Loucy (cell line): ENCODE data around the gene ARMH4.

Experiments used
- H2AFZ ChIP-seq: fragments of 200-600 bp; sonication (generic); 2 replicates; pipeline ENCODE4 v1.6.0; 2016; ENCODE audit warnings: antibody characterized with exemption, mild to moderate bottlenecking, low read length, moderate library complexity
- H3F3A ChIP-seq: fragments of 200-600 bp; 2 replicates; pipeline ENCODE4 v1.6.0; 2016; ENCODE audit warnings: antibody characterized with exemption, low read depth, mild to moderate bottlenecking
- H3K27me3 ChIP-seq: fragments of 200-600 bp; sonication (generic); 2 replicates; pipeline ENCODE4 v1.6.1; 2014; ENCODE audit warnings: low read length, mild to moderate bottlenecking; ENCODE audit not compliant: insufficient read depth, poor library complexity, severe bottlenecking
- H3K36me3 ChIP-seq: fragments of 200-600 bp; sonication (generic); 2 replicates; pipeline ENCODE4 v1.6.1; 2016; ENCODE audit warnings: low read length; ENCODE audit not compliant: insufficient read depth
- H3K4me1 ChIP-seq: fragments of 200-600 bp; sonication (generic); 2 replicates; pipeline ENCODE4 v1.5.1; 2014; ENCODE audit warnings: low read length, mild to moderate bottlenecking; ENCODE audit not compliant: insufficient read depth, poor library complexity, severe bottlenecking
- H3K4me2 ChIP-seq: fragments of 200-600 bp; sonication (generic); 2 replicates; pipeline ENCODE4 v1.6.0; 2014; ENCODE audit warnings: antibody characterized with exemption, low read length, low read depth, mild to moderate bottlenecking; ENCODE audit not compliant: poor library complexity, severe bottlenecking
- H3K4me3 ChIP-seq: fragments of 200-600 bp; sonication (generic); 2 replicates; pipeline ENCODE4 v1.5.1; 2014; ENCODE audit warnings: low read length, mild to moderate bottlenecking, mixed read lengths; ENCODE audit not compliant: poor library complexity, severe bottlenecking
- H3K79me2 ChIP-seq: fragments of 200-600 bp; sonication (generic); 2 replicates; pipeline ENCODE4 v1.6.1; 2014; ENCODE audit warnings: low read length; ENCODE audit not compliant: insufficient read depth
- H3K9ac ChIP-seq: fragments of 200-600 bp; sonication (generic); 2 replicates; pipeline ENCODE4 v1.6.0; 2014; ENCODE audit warnings: mild to moderate bottlenecking, low read depth, low read length, moderate library complexity; ENCODE audit not compliant: poor library complexity, severe bottlenecking
- H3K9me2 ChIP-seq: fragments of 200-600 bp; sonication (generic); replicated peaks from 2 replicates; pipeline ENCODE4 v1.6.1; 2016; ENCODE audit warnings: low read depth, low read length, mixed read lengths
- H3K9me3 ChIP-seq: fragments of 200-600 bp; sonication (generic); 2 replicates; pipeline ENCODE4 v1.6.1; 2014; ENCODE audit warnings: mild to moderate bottlenecking, antibody characterized with exemption, low read length, low read depth; ENCODE audit not compliant: insufficient read depth
- H4K20me1 ChIP-seq: fragments of 200-600 bp; sonication (generic); 2 replicates; pipeline ENCODE4 v1.6.0; 2014; ENCODE audit warnings: antibody characterized with exemption, low read length, mild to moderate bottlenecking; ENCODE audit not compliant: insufficient read depth, poor library complexity, severe bottlenecking
- CTCF ChIP-seq: fragments of 200-600 bp; sonication (generic); conservative IDR thresholded peaks from 2 replicates; pipeline ENCODE4 v1.5.1; 2014; ENCODE audit warnings: mild to moderate bottlenecking, antibody characterized with exemption, low read length
- EZH2phosphoT487 ChIP-seq: fragments of 200-600 bp; IDR thresholded peaks from 2 replicates; pipeline ENCODE4 v1.6.1; 2018; ENCODE audit warnings: antibody characterized with exemption, mild to moderate bottlenecking, moderate library complexity, borderline replicate concordance

Gene ARMH4

GRCh38 chr14:58078068-58078467, 73.9 kb downstream of the ARMH4 start:
- H3F3A ChIP-seq = no peaks in the 10 kb centered on the region
- no peaks in the 10 kb centered on the region for H3K9me2 ChIP-seq
- no peaks in the 10 kb centered on the region for H3K9me3 ChIP-seq
- H3K4me2 ChIP-seq = no peak overlapping the region
- no peaks in the 10 kb centered on the region for H3K4me1 ChIP-seq
- H4K20me1 ChIP-seq = no peaks in the 10 kb centered on the region
- no peak for TF ChIP-seq EZH2phosphoT487
- TF ChIP-seq CTCF = no peak
- H2AFZ ChIP-seq = peak overlapping the region; percentile 8; the same call in 1 of the 2 replicates
- no peaks in the 10 kb centered on the region for H3K79me2 ChIP-seq
- no peaks in the 10 kb centered on the region for H3K36me3 ChIP-seq
- H3K27me3 ChIP-seq = no peaks in the 10 kb centered on the region
- no peak overlapping the region for H3K9ac ChIP-seq
- no peak overlapping the region for H3K4me3 ChIP-seq

- H4K20me1 ChIP-seq = no peaks in the 10 kb centered on the region
- H3K27me3 ChIP-seq = no peaks in the 10 kb centered on the region
- H3F3A ChIP-seq = no peaks in the 10 kb centered on the region
- H3K9me3 ChIP-seq = no peaks in the 10 kb centered on the region
- H3K9me2 ChIP-seq = no peaks in the 10 kb centered on the region
- H3K79me2 ChIP-seq = no peaks in the 10 kb centered on the region
- H3K36me3 ChIP-seq = no peaks in the 10 kb centered on the region
- H3K4me1 ChIP-seq = no peaks in the 10 kb centered on the region
- H3K4me3 ChIP-seq = no peak overlapping the region
- no peak overlapping the region for H3K4me2 ChIP-seq
- TF ChIP-seq CTCF (no peak), EZH2phosphoT487 (no peak)
- H3K9ac ChIP-seq = no peak overlapping the region
- H2AFZ ChIP-seq = peak overlapping the region; percentile 8; the same call in 1 of the 2 replicates
These were observed 74.4 kb downstream of the ARMH4 start for GRCh38 chr14:58077621-58078020.

GRCh38 chr14:58073516-58073915, 78.5 kb downstream of the ARMH4 start:
- Histone ChIP-seq H4K20me1 (no peaks in the 10 kb centered on the region), H3F3A (no peaks in the 10 kb centered on the region), H3K79me2 (no peaks in the 10 kb centered on the region), H3K4me2 (no peak overlapping the region), H2AFZ (no peak overlapping the region), H3K27me3 (no peaks in the 10 kb centered on the region), H3K9me3 (no peaks in the 10 kb centered on the region), H3K4me1 (no peaks in the 10 kb centered on the region), H3K4me3 (no peak overlapping the region), H3K9ac (no peak overlapping the region), H3K9me2 (no peaks in the 10 kb centered on the region), H3K36me3 (no peaks in the 10 kb centered on the region)
- TF ChIP-seq CTCF (no peak), EZH2phosphoT487 (no peak)
